HG03135 (cell line): Measurements from ENCODE around the gene GRIK4.
"Not testable (repeated sequence)": the region's sequence is repeated elsewhere in the genome, so short reads cannot be mapped to it uniquely, and the experiment has no call there.

Experiments used
- ATAC-seq: cut with Tn5 transposase; IDR thresholded peaks from one replicate; pipeline ENCODE4 v1.9.1; 2021; ENCODE audit warnings: mild to moderate bottlenecking, moderate library complexity; ENCODE audit not compliant: unreplicated experiment

GRIK4 gene

DNA sequence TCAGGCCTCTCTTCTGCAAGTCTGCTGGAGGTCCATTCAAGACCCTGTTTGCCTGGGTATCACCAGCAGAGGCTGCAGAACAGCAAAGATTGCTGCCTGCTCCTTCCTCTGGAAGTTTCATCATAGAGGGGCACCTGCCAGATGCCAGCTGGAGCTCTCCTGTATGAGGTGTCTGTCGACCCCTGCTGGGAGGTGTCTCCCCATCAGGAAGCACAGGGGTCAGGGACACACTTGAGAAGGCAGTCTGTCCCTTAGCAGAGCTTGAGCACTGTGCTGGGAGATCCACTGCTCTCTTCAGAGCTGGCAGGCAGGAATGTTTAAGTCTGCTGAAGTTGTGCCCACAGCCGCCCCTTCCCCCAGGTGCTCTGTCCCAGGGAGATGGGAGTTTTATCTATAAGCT lies 254.2 kb downstream of the GRIK4 start:
- ATAC-seq = not testable (repeated sequence)

DNA sequence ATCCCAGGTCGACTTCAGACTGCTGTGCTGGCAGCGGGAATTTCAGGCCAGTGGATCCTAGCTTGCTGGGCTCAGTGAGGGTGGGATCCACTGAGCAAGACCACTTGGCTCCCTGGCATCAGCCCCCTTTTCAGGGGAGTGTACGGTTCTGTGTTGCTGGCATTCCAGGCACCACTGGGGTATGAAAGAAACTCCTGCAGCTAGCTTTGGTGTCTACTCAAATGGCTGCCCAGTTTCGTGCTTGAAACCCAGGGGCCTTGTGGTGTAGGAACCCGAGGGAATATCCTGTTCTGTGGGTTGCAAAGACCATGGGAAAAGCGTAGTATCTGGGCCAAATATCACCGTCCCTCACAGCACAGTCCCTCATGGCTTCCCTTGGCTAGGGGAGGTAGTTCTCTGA lies 254.8 kb downstream of the GRIK4 start:
- ATAC-seq = no peak

DNA sequence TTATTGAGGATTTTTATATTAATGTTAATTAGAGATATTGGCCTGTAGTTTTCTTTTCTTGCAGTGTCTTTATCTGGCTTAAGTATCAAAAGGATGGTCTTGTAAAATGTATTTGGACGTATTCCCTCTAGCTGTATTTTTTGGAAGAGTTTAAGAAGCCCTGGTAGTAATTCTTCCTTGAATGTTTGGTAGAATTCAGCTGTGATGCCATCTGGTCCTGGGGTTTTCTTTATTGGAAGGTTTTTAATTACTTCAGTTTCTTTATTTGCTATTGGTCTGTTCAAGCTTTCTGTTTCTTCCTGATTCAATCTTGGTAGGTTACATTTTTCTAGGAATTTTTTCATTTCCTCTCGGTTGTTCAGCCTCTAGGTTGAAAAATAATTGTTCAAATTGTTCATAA lies 257.4 kb downstream of the GRIK4 start:
- ATAC-seq = no peak

DNA sequence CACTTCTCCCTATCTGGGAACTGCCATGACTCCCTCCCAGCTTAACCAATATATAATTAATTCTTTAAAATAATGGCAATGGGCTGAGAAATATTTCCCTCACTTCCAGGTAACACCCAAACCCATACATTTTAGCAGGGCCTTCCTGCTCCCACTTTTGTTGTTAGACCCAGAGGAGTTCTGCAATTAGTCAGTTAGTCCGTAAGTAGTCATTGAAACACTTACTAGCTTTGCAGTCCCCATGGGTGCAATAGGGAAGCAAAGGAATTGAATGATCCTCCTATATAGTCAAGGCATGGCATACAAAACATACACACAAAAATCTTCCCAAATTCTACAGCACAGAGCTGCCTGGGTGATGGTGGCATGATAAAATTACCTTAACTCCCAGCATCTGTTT lies 258.4 kb downstream of the GRIK4 start:
- no peak for ATAC-seq

DNA sequence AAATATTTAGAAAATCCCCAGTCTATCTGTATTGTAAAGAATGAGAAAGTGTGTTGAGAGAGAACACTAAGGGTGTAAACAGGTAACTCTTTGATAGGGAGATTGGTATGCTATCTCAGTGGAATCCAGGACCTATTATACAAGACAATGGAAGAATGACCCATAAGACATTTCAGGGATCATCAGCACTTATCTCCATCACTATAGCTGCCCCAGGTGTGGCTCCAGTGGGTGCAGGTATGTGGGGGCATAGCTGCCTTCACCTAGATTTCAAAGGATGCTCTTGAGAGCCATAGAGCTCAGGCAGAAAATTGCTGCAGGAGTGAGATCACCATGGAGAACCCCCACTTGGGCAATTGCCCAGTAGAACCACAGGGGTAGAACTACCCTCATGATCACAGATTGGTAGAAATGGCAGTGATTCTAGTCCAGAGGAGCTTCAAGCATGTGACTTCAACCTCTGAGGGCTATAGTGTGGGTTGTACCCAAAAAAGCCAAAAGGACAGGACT lies 260.1 kb downstream of the GRIK4 start:
- no peak for ATAC-seq

DNA sequence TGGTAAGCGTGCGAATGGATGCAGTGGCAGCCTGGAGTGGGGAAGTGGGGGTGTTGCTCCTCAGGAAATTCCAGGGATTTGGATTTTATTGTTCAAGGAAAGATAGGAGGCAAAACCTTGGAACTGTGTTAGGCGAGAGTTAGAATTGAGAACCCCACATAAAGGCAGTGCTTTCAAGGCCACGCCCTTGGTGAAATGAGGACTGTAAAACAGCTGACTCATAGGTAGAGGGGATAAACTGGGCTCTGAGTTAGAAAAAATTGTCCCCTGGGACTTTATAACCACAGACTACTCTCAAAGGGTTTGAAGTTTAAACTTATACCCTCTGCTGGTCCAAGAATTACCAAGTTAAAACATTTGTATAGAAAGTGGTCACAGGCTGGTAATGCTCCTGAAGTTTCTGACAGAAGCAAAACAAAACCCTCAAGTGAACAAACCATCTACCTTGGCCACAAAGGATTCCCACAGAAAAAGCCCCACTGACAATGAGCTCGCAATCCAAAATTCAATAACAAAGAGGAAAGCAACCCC lies 262.0 kb downstream of the GRIK4 start:
- peak; percentile 67 for ATAC-seq

DNA sequence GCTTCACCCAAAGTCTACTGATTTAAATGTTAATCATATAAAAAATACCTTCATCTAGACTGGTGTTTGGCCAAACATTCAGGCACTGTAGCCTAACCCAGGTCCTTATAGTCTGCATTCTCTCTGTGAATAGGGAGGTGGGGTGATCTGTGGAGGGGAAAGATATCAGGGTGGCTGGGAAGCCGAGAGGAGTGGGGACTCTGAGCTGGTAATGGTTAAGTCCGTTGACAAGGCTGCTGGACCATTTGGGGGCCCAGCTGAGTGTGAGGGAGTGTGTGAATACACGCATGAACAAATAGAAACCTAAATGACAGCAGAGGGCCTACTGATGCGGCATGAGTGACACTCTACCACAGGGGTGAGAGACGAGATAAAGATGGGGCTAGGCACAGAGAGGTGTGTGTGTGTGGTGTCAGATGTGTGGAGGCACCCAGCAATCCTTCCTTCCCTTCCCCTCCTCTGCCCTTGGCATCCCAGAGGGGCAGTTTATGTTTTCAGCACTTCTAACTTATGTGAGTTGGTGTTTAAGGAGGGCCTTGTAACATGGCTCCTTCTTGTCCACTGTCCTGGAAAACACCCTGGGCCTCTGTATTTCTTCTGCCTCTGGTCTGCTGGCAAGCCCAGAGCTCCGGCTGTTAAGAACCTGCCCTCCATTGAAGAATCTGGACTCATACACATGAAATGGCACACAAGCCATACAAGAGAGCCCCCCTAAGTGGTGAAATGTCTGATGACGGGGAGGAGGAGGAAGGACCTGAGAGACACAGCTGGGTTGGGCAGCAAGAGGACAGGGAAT lies 263.2 kb downstream of the GRIK4 start:
- ATAC-seq = no peak

DNA sequence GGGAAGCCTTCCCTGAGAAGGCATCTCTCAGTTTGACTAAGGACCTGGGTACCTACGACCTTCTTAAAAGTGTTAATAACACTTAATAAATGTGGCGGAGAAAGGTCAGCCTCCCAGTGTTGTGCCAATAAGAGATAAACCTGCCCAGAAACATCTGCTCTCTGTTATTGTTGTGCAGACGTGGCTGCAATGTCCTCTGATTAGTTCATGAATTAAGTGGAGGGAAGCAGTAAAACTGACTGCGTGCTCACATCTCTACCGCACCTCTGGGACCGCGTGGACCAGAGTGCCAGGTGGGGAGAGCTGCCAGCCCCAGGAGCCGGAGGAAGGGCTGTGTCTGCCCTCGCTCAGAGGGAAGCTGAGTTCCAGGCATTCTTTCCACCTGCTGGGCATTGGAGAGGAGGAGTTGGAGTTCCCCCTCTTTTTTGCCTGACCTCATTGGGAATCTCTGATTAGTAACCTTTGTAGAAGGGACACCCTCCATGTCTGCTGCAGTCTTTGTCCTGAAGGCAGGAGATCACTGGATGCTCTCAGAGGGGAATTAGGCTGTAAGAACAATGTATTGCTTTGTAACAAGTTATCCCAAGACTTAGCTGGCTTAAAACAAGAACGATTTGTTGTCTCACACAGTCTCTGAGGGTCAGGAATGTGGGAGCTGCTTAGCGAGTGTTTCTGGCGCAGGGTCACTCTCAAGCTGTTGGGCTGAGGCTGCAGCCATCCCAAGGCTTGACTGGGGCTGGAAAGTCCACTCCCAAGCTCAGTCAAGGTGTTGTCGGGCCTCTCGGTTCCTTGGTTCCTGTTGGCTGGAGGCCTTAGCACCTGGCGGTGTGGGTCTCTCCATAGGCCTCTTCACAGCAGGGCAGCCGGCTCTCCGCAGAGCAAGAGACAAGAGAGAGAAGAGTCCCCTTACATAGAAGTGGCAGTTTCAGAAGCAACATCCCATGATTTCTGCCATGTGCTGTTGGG lies 264.7 kb downstream of the GRIK4 start:
- no peak for ATAC-seq

DNA sequence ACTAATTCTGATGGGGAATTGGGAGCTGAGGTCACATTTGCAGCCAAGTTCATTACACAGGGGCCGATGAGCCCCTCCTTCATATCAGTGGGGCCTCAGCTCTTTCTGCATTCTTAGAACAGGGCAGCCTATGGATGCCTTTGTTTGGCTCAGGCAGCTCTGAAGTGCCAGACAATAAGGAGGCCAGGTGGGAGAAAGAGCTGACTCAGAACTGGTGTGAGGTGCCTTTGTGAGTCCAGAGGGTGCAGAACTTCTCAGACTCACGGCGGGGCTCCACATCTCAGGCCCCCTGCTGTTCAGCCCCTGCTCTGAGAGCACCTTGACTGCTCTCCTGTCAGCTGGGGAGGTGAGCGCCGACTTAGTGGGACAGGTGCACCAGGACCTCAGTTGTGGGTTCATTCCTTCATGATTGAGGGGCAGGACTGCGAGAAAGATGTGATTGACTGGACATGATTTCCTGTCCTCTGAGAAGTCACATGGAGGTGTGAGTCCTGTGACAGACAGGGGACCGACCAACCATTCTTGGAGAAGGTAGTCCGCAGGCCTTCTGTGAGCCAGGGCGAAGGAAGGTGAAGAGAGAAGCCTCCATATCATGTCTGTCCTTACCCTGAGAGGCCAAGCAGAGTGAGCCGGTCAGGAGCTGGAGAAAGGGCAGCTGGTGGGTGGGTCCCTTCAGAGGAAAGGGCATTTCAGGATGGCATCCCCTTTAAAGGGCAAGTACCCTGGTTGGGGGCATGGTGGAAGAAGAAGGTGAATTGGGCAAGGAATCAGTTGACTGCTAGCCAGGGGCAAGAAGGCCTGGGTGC lies 267.3 kb downstream of the GRIK4 start:
- ATAC-seq = no peak

DNA sequence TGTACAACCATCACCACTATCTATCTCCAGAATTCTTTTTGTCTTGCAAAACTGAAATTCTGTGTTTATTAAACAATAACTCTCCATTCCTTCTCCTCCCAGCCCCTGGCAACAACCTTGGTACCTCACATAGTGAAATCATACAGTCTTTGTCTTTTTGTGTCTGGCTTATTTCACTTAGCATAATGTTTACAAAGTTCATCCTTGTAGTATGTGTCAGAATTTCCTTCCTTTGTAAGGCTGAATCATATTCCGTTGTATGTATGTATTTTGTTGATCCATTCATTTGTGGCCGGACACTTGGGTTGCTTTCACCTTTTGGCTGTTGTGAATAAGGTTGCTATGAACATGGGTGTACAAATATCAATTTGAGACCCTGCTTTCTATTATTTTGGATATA lies 268.7 kb downstream of the GRIK4 start:
- ATAC-seq = no peak

DNA sequence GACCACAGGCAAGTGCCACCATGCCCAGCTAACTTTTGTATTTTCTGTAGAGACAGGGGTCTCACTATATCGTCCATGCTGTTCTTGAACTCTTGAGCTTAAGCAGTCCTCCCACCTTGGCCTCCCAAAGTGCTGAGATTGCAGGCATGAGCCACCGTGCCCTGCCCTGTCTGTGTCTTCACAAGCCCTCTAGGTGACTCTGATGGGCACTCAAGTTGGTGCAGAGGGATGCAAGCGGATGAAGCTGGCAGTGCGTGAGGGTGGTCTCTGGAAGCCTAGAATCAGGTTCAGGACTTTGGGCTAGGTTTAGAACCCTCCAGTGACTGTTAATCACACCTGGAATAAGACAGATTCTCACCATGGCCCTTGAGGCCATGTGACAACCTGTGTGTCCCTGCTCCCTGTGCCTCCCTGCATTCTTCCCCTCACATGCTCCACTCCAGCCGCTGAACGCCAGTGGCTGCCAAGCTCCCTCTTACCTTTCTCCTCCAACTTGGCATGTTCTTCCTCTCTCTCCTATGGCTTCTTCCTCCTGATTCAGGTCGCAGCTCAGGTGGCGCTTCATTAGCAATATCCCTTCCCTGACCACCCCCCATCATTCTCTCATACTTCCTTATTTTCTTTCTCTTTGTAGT lies 270.1 kb downstream of the GRIK4 start:
- ATAC-seq = no peak

DNA sequence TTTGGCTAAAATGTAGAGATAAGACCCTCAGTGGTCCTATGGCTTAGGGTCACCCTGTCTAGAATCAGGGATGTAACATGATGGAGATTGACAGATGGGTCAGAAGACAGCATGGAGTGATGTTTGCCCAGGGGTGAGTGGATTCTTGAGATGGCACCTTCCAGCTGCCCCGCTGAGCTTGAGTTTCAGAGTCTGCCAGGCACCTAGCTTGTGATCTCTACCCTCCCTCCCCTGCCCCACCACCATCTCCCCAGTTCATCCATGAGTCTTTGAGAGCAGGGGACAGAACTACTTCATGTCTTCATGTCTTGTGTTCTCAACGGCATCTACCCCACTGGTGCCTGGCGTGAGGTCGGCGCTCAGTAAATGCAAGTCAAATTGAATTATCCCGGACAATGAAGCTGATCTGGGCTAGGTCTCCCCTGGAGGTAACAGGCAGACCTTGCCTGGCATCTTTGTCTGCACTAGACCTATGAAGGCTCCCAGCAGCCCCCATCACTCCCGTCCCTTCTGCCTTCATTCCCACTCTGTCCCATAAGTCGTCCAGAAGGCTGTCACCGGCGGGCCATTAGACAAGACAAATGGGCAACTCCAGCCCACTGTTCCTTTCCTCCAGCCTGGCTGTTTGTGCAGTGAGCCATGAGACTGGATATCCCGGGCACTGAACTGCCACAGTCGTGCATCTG lies 273.2 kb downstream of the GRIK4 start:
- no peak for ATAC-seq

DNA sequence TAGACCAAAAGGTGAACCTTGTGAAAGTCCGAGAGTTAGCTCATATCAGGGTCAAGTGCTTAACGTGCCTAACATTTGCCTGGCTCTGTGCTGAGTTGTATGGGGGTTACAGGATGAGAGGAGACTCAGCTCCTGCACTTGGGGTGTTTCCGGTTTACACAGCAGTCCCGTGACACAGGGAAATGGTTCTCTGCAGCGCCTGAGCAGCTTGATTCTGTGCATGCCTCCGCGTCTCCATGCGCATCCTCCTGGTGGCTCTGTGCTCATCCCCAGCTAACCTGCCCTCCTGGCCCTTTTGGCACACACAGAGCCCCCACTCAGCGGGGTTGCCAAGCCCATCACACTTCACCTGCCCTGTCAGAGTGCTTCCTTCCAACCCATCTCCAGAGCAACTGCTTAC lies 274.0 kb downstream of the GRIK4 start:
- no peak for ATAC-seq

DNA sequence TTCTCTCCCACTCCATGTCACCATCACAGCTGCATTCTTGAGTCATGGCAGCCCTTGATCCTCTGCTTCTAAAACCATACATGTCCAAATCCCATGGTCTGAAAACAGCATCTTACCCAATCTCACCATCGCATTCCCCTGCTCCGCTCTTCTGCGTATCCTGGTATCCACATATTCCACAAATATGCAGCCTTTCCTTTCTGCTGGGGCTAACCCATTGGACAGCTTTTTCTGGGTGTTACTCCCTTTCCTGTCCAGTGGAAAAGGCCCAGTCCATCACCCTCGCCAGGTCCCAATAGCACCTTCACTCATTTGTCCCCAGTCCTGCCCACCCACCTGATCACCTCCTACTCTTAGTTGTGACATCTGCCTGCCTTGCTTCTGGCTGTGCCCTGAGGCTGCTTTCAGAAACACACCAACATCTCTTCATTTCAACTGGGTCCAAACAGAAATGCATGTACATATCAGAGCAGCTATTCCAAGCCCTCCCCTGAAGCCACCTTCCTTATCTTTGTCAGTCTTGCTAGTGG lies 274.7 kb downstream of the GRIK4 start:
- ATAC-seq = no peak

DNA sequence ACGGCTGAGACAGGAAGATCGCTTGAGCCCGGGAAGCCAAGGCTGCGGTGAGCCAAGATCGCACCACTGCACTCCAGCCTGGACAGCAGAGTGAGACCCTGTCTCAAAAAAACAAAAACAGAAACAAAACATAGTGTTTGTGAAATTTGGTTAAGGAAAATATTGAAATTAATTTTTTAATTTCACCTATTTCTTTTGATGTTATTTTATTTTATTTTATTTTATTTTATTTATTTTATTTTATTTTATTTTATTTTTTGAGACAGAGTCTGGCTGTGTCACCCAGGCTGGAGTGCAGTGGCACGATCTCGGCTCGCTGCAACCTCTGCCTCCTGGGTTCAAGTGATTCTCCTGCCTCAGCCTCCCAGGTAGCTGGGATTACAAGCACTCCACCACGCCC lies 275.7 kb downstream of the GRIK4 start:
- not testable (repeated sequence) for ATAC-seq

DNA sequence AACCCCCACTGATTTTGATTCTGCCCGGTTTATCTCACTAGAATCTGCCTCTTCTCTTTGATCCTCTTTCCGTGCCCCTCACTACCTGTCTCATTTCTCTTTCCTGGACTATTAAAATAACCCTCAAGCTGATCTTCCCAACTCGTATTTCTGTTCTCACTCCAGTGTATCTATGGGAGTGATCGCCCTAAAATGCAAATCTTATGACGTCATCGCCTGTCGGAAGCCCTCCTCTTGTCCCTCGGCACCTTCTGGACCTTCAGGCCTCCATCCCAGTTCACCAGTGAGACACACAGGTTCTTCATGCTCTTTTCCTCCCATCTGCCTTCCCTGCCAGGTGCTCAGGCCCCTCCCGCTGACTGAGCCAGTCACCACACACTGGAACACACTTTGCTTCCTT lies 277.8 kb downstream of the GRIK4 start:
- ATAC-seq = no peak

DNA sequence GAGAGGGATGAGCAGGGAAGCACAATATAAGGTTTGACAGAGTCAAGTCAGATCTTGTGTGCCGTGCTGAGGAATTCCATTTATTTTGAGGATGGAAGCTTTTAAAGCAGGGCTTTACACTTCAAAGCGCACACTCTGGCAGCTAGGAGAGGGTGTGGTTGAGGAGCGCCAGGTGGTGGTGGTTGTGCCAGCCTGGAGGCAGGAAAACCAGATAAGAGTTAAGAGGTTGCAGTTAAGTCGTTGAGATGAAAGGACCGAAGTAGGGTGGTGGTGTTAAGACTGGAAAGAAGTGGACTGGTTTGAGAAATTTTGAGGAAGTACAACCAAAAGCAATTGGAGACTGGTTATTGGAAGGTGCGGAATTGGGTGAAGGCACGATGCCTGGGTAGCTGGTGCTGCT lies 280.8 kb downstream of the GRIK4 start:
- ATAC-seq = no peak

DNA sequence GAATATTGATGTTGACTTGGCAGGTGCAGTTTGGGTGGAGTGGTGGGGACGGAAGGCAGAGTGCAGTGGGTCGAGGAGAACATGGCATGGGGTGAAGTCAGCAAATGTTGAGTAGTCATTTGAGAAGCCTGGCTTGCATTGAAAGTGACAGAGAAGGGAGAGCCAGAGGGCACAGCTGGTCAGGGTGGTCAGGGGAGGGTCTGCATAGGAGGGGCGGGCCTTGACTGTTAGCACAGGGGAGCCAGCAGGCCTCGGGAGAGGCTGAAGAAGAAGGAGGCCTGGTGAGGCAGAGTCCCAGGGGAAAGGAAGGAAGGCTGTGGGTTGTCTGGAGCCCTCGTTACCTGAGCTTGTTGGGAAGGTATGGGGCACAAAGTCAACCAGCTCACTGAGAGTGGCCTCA lies 281.6 kb downstream of the GRIK4 start:
- no peak for ATAC-seq

DNA sequence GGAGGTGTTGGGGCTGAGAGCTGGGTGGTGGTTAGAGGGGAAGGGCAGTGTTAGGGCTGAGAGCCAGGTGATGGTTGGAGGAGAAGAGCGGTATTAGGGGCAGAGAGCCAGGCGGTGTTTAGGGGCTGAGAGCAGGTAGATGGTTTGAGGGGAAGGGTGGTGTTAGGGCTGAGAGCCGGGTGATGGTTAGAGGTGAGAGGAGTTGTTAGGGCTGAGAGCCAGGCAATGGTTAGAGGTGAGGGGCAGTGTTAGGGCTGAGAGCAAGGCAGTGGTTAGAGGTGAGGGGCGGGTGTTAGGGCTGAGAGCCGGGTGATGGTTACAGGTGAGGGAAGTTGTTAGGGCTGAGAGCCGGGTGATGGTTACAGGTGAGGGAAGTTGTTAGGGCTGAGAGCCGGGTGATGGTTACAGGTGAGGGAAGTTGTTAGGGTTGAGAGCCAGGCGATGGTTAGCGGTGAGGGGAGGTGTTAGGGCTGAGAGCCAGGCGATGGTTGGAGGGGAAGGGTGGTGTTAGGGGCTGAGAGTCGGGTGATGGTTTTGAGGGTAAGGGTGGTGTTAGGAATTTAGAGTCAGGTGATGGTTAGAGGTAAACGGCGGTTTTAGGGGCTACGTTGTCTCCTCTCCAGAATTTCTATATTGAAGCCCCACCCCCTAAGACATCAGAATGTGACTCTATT lies 282.4 kb downstream of the GRIK4 start:
- no peak for ATAC-seq
